NCI-H1930 (cell line): ENCODE measurements around the gene REG3G.
A peak's percentile ranks its signal among the peaks of the same experiment; 100 is the strongest.
"Not testable (repeated sequence)": the region's sequence is repeated elsewhere in the genome, so short reads cannot be mapped to it uniquely, and the experiment has no call there.

Experiments
- DNase-seq, 2 experiments: peaks; one replicate each; lab custom pipeline; 2025; lab: John Stamatoyannopoulos, UW

Gene REG3G

GRCh38 chr2:79016342-79016741 lies 9.2 kb upstream of the REG3G start:
- DNase-seq, result no peak

- no peak for DNase-seq
Observed at GRCh38 chr2:79026061-79026460, 559 bp downstream of the REG3G start.

GRCh38 chr2:79039944-79040343 lies 14.4 kb downstream of the REG3G start:
- no peak for DNase-seq

GRCh38 chr2:79041032-79041448 lies 15.5 kb downstream of the REG3G start:
- DNase-seq, result peak; percentile 4 to 41

- DNase-seq, result not testable (repeated sequence)
Observed at GRCh38 chr2:79053486-79053885, 28.0 kb downstream of the REG3G start.

GRCh38 chr2:79054769-79055168 lies 29.3 kb downstream of the REG3G start:
- DNase-seq, result not testable (repeated sequence)

- no peak for DNase-seq
Observed at GRCh38 chr2:79065201-79065600, 39.7 kb downstream of the REG3G start.

- no peak for DNase-seq
Observed at GRCh38 chr2:79071078-79071477, 45.6 kb downstream of the REG3G start.
